Esophagus mucosa (tissue), 1 donor: ENCODE results near the gene P3H4. TPM values are rescaled to one million over a fixed set of nuclear protein-coding genes. Genes with fewer than 3 reads are reported as not detected.
"Not testable (repeated sequence)": the region's sequence is repeated elsewhere in the genome, so short reads cannot be mapped to it uniquely, and the experiment has no call there.

Source experiments
- ATAC-seq: fragments of 200-7000 bp; cut with Tn5 transposase; one replicate; pipeline ENCODE4 v1.9.1; 2020
- total RNA-seq: library from RNA; stranded (reverse); gene quantifications from one replicate; pipeline ENCODE4 v1.2.4, GENCODE V29; 2023
- donor health status: DM: yes; HTN: yes; CAD: no.

P3H4 gene
- total RNA-seq, 1 donor from 2014 or later: 1.9 TPM

GRCh38 chr17:41792845-41793783, 18.6 kb downstream of the P3H4 start:
- peak; percentile 91 for ATAC-seq

GRCh38 chr17:41787021-41787418, 24.7 kb downstream of the P3H4 start:
- peak; percentile 72 for ATAC-seq

GRCh38 chr17:41786227-41787020, 25.3 kb downstream of the P3H4 start, which contains the start of gene JUP:
TSS of gene JUP (minus strand) at chr17:41786711. CDS start at chr17:41771854, 14,857 bp downstream.
- ATAC-seq: peak; percentile 81

- peak; percentile 59 for ATAC-seq
Observed at GRCh38 chr17:41785859-41786226, 25.9 kb downstream of the P3H4 start.

GRCh38 chr17:41785091-41785858, 26.5 kb downstream of the P3H4 start:
- peak; percentile 25 for ATAC-seq

GRCh38 chr17:41784207-41784744, 27.5 kb downstream of the P3H4 start:
- peak; percentile 40 for ATAC-seq

GRCh38 chr17:41782142-41782541, 29.6 kb downstream of the P3H4 start:
- ATAC-seq: no peak

- ATAC-seq: no peak
Observed at GRCh38 chr17:41781404-41782110, 30.2 kb downstream of the P3H4 start.

- no peak for ATAC-seq
Observed at GRCh38 chr17:41779954-41780353, 31.8 kb downstream of the P3H4 start.

- ATAC-seq: no peak
Observed at GRCh38 chr17:41777574-41778188, 34.1 kb downstream of the P3H4 start.

GRCh38 chr17:41777157-41777573, 34.6 kb downstream of the P3H4 start:
- ATAC-seq: no peak

GRCh38 chr17:41776262-41776900, 35.4 kb downstream of the P3H4 start:
- ATAC-seq: not testable (repeated sequence)

GRCh38 chr17:41775394-41776226, 36.1 kb downstream of the P3H4 start:
- ATAC-seq: peak; percentile 32

- ATAC-seq: no peak
Observed at GRCh38 chr17:41773731-41774193, 38.0 kb downstream of the P3H4 start.

- ATAC-seq: peak; percentile 70
Observed at GRCh38 chr17:41773190-41773588, 38.6 kb downstream of the P3H4 start.

GRCh38 chr17:41772586-41773189, 39.1 kb downstream of the P3H4 start:
- ATAC-seq: no peak

- ATAC-seq: peak; percentile 67
Observed at GRCh38 chr17:41772218-41772585, 39.5 kb downstream of the P3H4 start.

GRCh38 chr17:41771389-41772206, 40.2 kb downstream of the P3H4 start:
- peak; percentile 0 for ATAC-seq
